Left ventricle myocardium inferior (tissue), 1 donor: ENCODE data around the gene CLSTN2. TPM values are rescaled to one million over a fixed set of nuclear protein-coding genes. Genes with fewer than 3 reads are reported as not detected.

ENCODE experiments used
- DNase-seq: peaks from one replicate; pipeline ENCODE4 v3.0.0-alpha.2; 2020
- H3K27ac ChIP-seq: fragments of 200-600 bp; replicated peaks from 2 replicates; pipeline ENCODE4 v1.8.0; 2021
- H3K27me3 ChIP-seq: fragments of 200-600 bp; 2 replicates; pipeline ENCODE4 v1.8.0; 2021; ENCODE audit warnings: low read depth
- H3K36me3 ChIP-seq: fragments of 200-600 bp; 2 replicates; pipeline ENCODE4 v1.8.0; 2021
- H3K4me1 ChIP-seq: fragments of 200-600 bp; 2 replicates; pipeline ENCODE4 v1.8.0; 2021
- H3K4me3 ChIP-seq: fragments of 200-600 bp; 2 replicates; pipeline ENCODE4 v1.8.0; 2021; ENCODE audit warnings: mild to moderate bottlenecking, moderate library complexity
- H3K9me3 ChIP-seq: fragments of 200-600 bp; replicated peaks from 2 replicates; pipeline ENCODE4 v1.8.0; 2021
- CTCF ChIP-seq: fragments of 200-600 bp; IDR thresholded peaks from 2 replicates; pipeline ENCODE4 v1.8.0; 2021; ENCODE audit warnings: antibody characterized with exemption, mild to moderate bottlenecking, borderline replicate concordance
- intact Hi-C: fragments of 100-400 bp; cut with micrococcal nuclease; formaldehyde crosslinking; loops from one replicate; pipeline ENCODE4 v1.11.0; 2022
- total RNA-seq: library from RNA; stranded (reverse); fragmentation: NEBNext Ultra II Directional; extraction: Animal tissue kit (Norgen Biotek cat#: 25700); gene quantifications from one replicate; pipeline ENCODE4 v1.2.1, GENCODE V29; 2021
- donor health status: DM: no; HTN: yes; CAD: no; lungs with severe emphysema.

CLSTN2 gene
- total RNA-seq, 1 donor from 2014 or later, result 7.0 TPM

GRCh38 chr3:139894643-139894989 lies 40.4 kb upstream of the CLSTN2 start:
- Histone ChIP-seq H3K4me3 (no peak overlapping the region), H3K27me3 (no peaks in the 10 kb centered on the region), H3K9me3 (peaks cover 6% of the 10 kb centered on the region), H3K4me1 (peaks cover 24% of the 10 kb centered on the region), H3K36me3 (no peaks in the 10 kb centered on the region), H3K27ac (peak overlapping the region; percentile 80)
- intact Hi-C loops, result no loop called here
- DNase-seq, result peak; percentile 33
- no peak for TF ChIP-seq CTCF

GRCh38 chr3:139897759-139898158 lies 37.2 kb upstream of the CLSTN2 start:
- Histone ChIP-seq H3K27ac (no peak overlapping the region), H3K9me3 (peaks cover 10% of the 10 kb centered on the region), H3K27me3 (peaks cover 6% of the 10 kb centered on the region), H3K4me1 (peaks cover 20% of the 10 kb centered on the region), H3K4me3 (no peak overlapping the region), H3K36me3 (no peaks in the 10 kb centered on the region)
- intact Hi-C loops, result no loop called here
- DNase-seq, result no peak
- no peak for TF ChIP-seq CTCF

GRCh38 chr3:139906418-139906817 lies 28.6 kb upstream of the CLSTN2 start:
- no peaks in the 10 kb centered on the region for H3K4me1 ChIP-seq
- H3K27ac ChIP-seq, result no peak overlapping the region
- no peak overlapping the region for H3K4me3 ChIP-seq
- intact Hi-C loops, result no loop called here
- H3K36me3 ChIP-seq, result no peaks in the 10 kb centered on the region
- peaks cover 6% of the 10 kb centered on the region for H3K27me3 ChIP-seq
- no peak for TF ChIP-seq CTCF
- DNase-seq, result no peak
- no peaks in the 10 kb centered on the region for H3K9me3 ChIP-seq

GRCh38 chr3:139909811-139910210 lies 25.2 kb upstream of the CLSTN2 start:
- TF ChIP-seq CTCF, result no peak
- H3K9me3 ChIP-seq, result no peaks in the 10 kb centered on the region
- H3K27me3 ChIP-seq, result no peaks in the 10 kb centered on the region
- DNase-seq, result no peak
- no peaks in the 10 kb centered on the region for H3K36me3 ChIP-seq
- no peaks in the 10 kb centered on the region for H3K4me1 ChIP-seq
- no peak overlapping the region for H3K27ac ChIP-seq
- intact Hi-C loops, result no loop called here
- no peak overlapping the region for H3K4me3 ChIP-seq

- no peaks in the 10 kb centered on the region for H3K4me1 ChIP-seq
- H3K27ac ChIP-seq, result no peak overlapping the region
- H3K27me3 ChIP-seq, result peaks cover 7% of the 10 kb centered on the region
- intact Hi-C loops, result no loop called here
- no peak for DNase-seq
- H3K36me3 ChIP-seq, result no peaks in the 10 kb centered on the region
- H3K9me3 ChIP-seq, result no peaks in the 10 kb centered on the region
- no peak for TF ChIP-seq CTCF
- H3K4me3 ChIP-seq, result no peak overlapping the region
Measured at GRCh38 chr3:139916271-139916670, 18.7 kb upstream of the CLSTN2 start.
